ENCODE measurements around the gene FAM186B.

The FAM186B gene

DNA sequence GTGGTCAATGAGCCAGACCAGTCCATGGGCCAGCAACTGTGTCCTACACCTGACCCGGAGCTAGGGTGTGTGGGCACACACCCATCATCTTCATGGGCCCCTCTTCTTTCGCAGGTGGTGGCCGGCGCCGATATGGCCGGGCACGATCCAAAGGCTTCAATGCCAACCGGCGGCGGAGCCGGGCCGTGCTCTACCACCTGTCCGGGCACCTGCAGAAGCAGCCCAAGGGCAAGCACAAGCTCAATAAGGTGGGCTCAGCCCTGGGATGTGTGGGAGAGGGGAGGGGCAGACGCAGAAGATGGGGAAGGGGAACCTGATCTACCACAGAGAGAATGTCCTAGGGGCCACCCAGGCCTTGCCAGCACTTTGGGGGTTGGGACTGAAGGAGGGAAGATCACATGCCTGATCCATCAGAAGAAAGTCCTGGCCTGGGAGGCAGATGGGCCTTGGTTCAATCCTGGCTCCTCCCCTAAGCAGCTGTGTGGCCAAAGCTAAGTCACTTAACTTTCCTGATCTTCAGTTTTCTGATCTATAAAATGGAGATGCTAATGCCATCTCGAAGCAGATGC lies 62.8 kb downstream of the FAM186B start:
- DNase-seq (ENCODE audit: low read depth) = no peak
- TF ChIP-seq CTCF (IDR thresholded peaks at IDR 0.05; ENCODE audit: control insufficient read depth, insufficient read depth, low read depth, low read length, missing control alignments) = no peak
- no peak overlapping the region for H3K4me3 ChIP-seq (ENCODE audit: control insufficient read depth, low read depth, low read length)

- no peak for TF ChIP-seq CTCF (IDR thresholded peaks at IDR 0.05; ENCODE audit: control insufficient read depth, insufficient read depth, low read depth, low read length, missing control alignments)
- no peak overlapping the region for H3K4me3 ChIP-seq (ENCODE audit: control insufficient read depth, low read depth, low read length)
- DNase-seq (ENCODE audit: low read depth) = no peak
Observed at GRCh38 chr12:49541911-49542505, 63.4 kb downstream of the FAM186B start.

DNA sequence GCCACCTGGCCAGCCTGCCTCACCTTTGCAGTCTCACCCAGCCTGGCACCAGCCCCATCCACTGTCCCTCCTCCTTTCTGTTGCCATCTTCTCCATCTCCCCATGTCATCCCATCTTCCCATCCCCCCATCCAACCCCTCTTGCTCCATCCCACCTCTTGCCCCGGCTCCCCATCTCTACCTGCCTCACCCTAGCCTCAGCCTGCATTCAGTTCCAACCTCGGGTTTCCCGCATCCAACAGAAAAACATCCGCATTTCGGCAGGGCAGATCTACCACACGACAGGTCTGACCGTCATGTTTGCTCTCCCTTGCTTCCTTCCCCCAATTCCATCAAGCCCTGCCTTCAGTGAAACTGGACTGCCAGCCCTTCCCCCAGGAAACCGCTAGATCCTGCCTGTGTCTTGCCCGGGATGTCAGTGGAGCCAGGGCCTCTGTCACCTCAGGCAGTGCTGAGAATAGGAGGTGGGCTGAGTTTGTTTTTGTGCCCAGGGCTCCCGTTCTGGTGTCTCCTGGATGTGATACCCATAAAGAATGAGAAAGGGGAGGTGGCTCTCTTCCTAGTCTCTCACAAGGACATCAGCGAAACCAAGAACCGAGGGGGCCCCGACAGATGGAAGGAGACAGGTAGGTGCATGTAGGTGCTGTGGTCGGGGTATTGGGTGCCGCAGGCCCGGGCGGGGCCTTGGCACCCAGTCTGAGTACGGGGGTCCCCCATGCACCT lies 64.1 kb downstream of the FAM186B start:
- TF ChIP-seq CTCF (IDR thresholded peaks at IDR 0.05; ENCODE audit: control insufficient read depth, insufficient read depth, low read depth, low read length, missing control alignments) = no peak
- DNase-seq (ENCODE audit: low read depth) = no peak
- no peak overlapping the region for H3K4me3 ChIP-seq (ENCODE audit: control insufficient read depth, low read depth, low read length)

- H3K4me3 ChIP-seq (ENCODE audit: control insufficient read depth, low read depth, low read length) = no peak overlapping the region
- DNase-seq (ENCODE audit: low read depth) = no peak
- no peak for TF ChIP-seq CTCF (IDR thresholded peaks at IDR 0.05; ENCODE audit: control insufficient read depth, insufficient read depth, low read depth, low read length, missing control alignments)
Observed at GRCh38 chr12:49540229-49541139, 65.0 kb downstream of the FAM186B start.

- no peak for DNase-seq (ENCODE audit: low read depth)
- no peak for TF ChIP-seq CTCF (IDR thresholded peaks at IDR 0.05; ENCODE audit: control insufficient read depth, insufficient read depth, low read depth, low read length, missing control alignments)
- no peak overlapping the region for H3K4me3 ChIP-seq (ENCODE audit: control insufficient read depth, low read depth, low read length)
Observed at GRCh38 chr12:49539406-49540228, 65.8 kb downstream of the FAM186B start.

All from AG09309 (cell line).